Epithelial cell of esophagus (primary cell): ENCODE data around the gene LRRC10B.

Experiments
- DNase-seq: peaks from one replicate; pipeline ENCODE4 v3.0.0; 2010; ENCODE audit warnings: low read depth
- H3K4me3 ChIP-seq: 2 replicates; pipeline ENCODE4 v1.5.1; 2011; ENCODE audit warnings: mild to moderate bottlenecking, low read length, control low read depth
- CTCF ChIP-seq: IDR thresholded peaks from 2 replicates; pipeline ENCODE4 v1.5.1; 2011; ENCODE audit warnings: low read depth, mild to moderate bottlenecking, low read length, control low read depth, inconsistent platforms; ENCODE audit not compliant: insufficient read depth; ENCODE audit errors: missing control alignments

LRRC10B gene

GRCh38 chr11:61524963-61525587 lies 16.5 kb downstream of the LRRC10B start:
- no peak for TF ChIP-seq CTCF
- no peak overlapping the region for H3K4me3 ChIP-seq
- DNase-seq: no peak

- no peak overlapping the region for H3K4me3 ChIP-seq
- DNase-seq: no peak
- TF ChIP-seq CTCF: no peak
These were observed 17.7 kb downstream of the LRRC10B start for GRCh38 chr11:61526229-61526628.

- no peak for DNase-seq
- H3K4me3 ChIP-seq: no peak overlapping the region
- TF ChIP-seq CTCF: no peak
These were observed 18.6 kb downstream of the LRRC10B start for GRCh38 chr11:61526956-61527731.

- H3K4me3 ChIP-seq: no peak overlapping the region
- no peak for DNase-seq
- no peak for TF ChIP-seq CTCF
These were observed 19.6 kb downstream of the LRRC10B start for GRCh38 chr11:61528114-61528513.

GRCh38 chr11:61529537-61530225 lies 21.1 kb downstream of the LRRC10B start:
- no peak overlapping the region for H3K4me3 ChIP-seq
- DNase-seq: no peak
- no peak for TF ChIP-seq CTCF

GRCh38 chr11:61531044-61531443 lies 22.5 kb downstream of the LRRC10B start:
- DNase-seq: no peak
- TF ChIP-seq CTCF: no peak
- no peak overlapping the region for H3K4me3 ChIP-seq
